Loucy (cell line): ENCODE results near the gene CLSTN2.

Experiments used
- H2AFZ ChIP-seq: fragments of 200-600 bp; sonication (generic); 2 replicates; pipeline ENCODE4 v1.6.0; 2016; ENCODE audit warnings: antibody characterized with exemption, mild to moderate bottlenecking, low read length, moderate library complexity
- H3F3A ChIP-seq: fragments of 200-600 bp; 2 replicates; pipeline ENCODE4 v1.6.0; 2016; ENCODE audit warnings: antibody characterized with exemption, low read depth, mild to moderate bottlenecking
- H3K27me3 ChIP-seq: fragments of 200-600 bp; sonication (generic); 2 replicates; pipeline ENCODE4 v1.6.1; 2014; ENCODE audit warnings: low read length, mild to moderate bottlenecking; ENCODE audit not compliant: insufficient read depth, poor library complexity, severe bottlenecking
- H3K36me3 ChIP-seq: fragments of 200-600 bp; sonication (generic); 2 replicates; pipeline ENCODE4 v1.6.1; 2016; ENCODE audit warnings: low read length; ENCODE audit not compliant: insufficient read depth
- H3K4me1 ChIP-seq: fragments of 200-600 bp; sonication (generic); 2 replicates; pipeline ENCODE4 v1.5.1; 2014; ENCODE audit warnings: low read length, mild to moderate bottlenecking; ENCODE audit not compliant: insufficient read depth, poor library complexity, severe bottlenecking
- H3K4me2 ChIP-seq: fragments of 200-600 bp; sonication (generic); 2 replicates; pipeline ENCODE4 v1.6.0; 2014; ENCODE audit warnings: antibody characterized with exemption, low read length, low read depth, mild to moderate bottlenecking; ENCODE audit not compliant: poor library complexity, severe bottlenecking
- H3K4me3 ChIP-seq: fragments of 200-600 bp; sonication (generic); 2 replicates; pipeline ENCODE4 v1.5.1; 2014; ENCODE audit warnings: low read length, mild to moderate bottlenecking, mixed read lengths; ENCODE audit not compliant: poor library complexity, severe bottlenecking
- H3K79me2 ChIP-seq: fragments of 200-600 bp; sonication (generic); 2 replicates; pipeline ENCODE4 v1.6.1; 2014; ENCODE audit warnings: low read length; ENCODE audit not compliant: insufficient read depth
- H3K9ac ChIP-seq: fragments of 200-600 bp; sonication (generic); 2 replicates; pipeline ENCODE4 v1.6.0; 2014; ENCODE audit warnings: mild to moderate bottlenecking, low read depth, low read length, moderate library complexity; ENCODE audit not compliant: poor library complexity, severe bottlenecking
- H3K9me2 ChIP-seq: fragments of 200-600 bp; sonication (generic); replicated peaks from 2 replicates; pipeline ENCODE4 v1.6.1; 2016; ENCODE audit warnings: low read depth, low read length, mixed read lengths
- H3K9me3 ChIP-seq: fragments of 200-600 bp; sonication (generic); 2 replicates; pipeline ENCODE4 v1.6.1; 2014; ENCODE audit warnings: mild to moderate bottlenecking, antibody characterized with exemption, low read length, low read depth; ENCODE audit not compliant: insufficient read depth
- H4K20me1 ChIP-seq: fragments of 200-600 bp; sonication (generic); 2 replicates; pipeline ENCODE4 v1.6.0; 2014; ENCODE audit warnings: antibody characterized with exemption, low read length, mild to moderate bottlenecking; ENCODE audit not compliant: insufficient read depth, poor library complexity, severe bottlenecking
- CTCF ChIP-seq: fragments of 200-600 bp; sonication (generic); conservative IDR thresholded peaks from 2 replicates; pipeline ENCODE4 v1.5.1; 2014; ENCODE audit warnings: mild to moderate bottlenecking, antibody characterized with exemption, low read length
- EZH2phosphoT487 ChIP-seq: fragments of 200-600 bp; IDR thresholded peaks from 2 replicates; pipeline ENCODE4 v1.6.1; 2018; ENCODE audit warnings: antibody characterized with exemption, mild to moderate bottlenecking, moderate library complexity, borderline replicate concordance

The CLSTN2 gene

GRCh38 chr3:140143367-140144069 lies 208.5 kb downstream of the CLSTN2 start:
- Histone ChIP-seq H3K79me2 (no peaks in the 10 kb centered on the region), H3K4me2 (no peak overlapping the region), H3K9ac (no peak overlapping the region), H3K9me2 (no peaks in the 10 kb centered on the region), H3F3A (no peaks in the 10 kb centered on the region), H3K27me3 (no peaks in the 10 kb centered on the region), H3K9me3 (no peaks in the 10 kb centered on the region), H3K36me3 (no peaks in the 10 kb centered on the region), H3K4me1 (no peaks in the 10 kb centered on the region), H3K4me3 (no peak overlapping the region), H4K20me1 (no peaks in the 10 kb centered on the region), H2AFZ (no peak overlapping the region)
- TF ChIP-seq EZH2phosphoT487 (no peak), CTCF (no peak)

GRCh38 chr3:140145528-140145927 lies 210.5 kb downstream of the CLSTN2 start:
- no peaks in the 10 kb centered on the region for H3K27me3 ChIP-seq
- no peak overlapping the region for H3K4me3 ChIP-seq
- H3K9me3 ChIP-seq: no peaks in the 10 kb centered on the region
- H3F3A ChIP-seq: no peaks in the 10 kb centered on the region
- no peak overlapping the region for H3K4me2 ChIP-seq
- no peaks in the 10 kb centered on the region for H3K36me3 ChIP-seq
- no peak overlapping the region for H3K9ac ChIP-seq
- H4K20me1 ChIP-seq: no peaks in the 10 kb centered on the region
- H3K79me2 ChIP-seq: no peaks in the 10 kb centered on the region
- H3K4me1 ChIP-seq: no peaks in the 10 kb centered on the region
- TF ChIP-seq CTCF: no peak
- no peak for TF ChIP-seq EZH2phosphoT487
- no peaks in the 10 kb centered on the region for H3K9me2 ChIP-seq
- no peak overlapping the region for H2AFZ ChIP-seq

- Histone ChIP-seq H3K9me3 (no peaks in the 10 kb centered on the region), H3K79me2 (no peaks in the 10 kb centered on the region), H3K4me3 (no peak overlapping the region), H3K9me2 (no peaks in the 10 kb centered on the region), H3F3A (no peaks in the 10 kb centered on the region), H2AFZ (no peak overlapping the region), H3K27me3 (no peaks in the 10 kb centered on the region), H3K4me1 (no peaks in the 10 kb centered on the region), H4K20me1 (no peaks in the 10 kb centered on the region), H3K36me3 (no peaks in the 10 kb centered on the region), H3K4me2 (no peak overlapping the region), H3K9ac (no peak overlapping the region)
- no peak for TF ChIP-seq EZH2phosphoT487
- TF ChIP-seq CTCF: no peak
Observed at GRCh38 chr3:140146668-140147067, 211.7 kb downstream of the CLSTN2 start.
